Fibroblast of skin of scalp (primary cell): ENCODE data around the gene EFCAB11.
"Not testable (repeated sequence)": the region's sequence is repeated elsewhere in the genome, so short reads cannot be mapped to it uniquely, and the experiment has no call there.

Source experiments
- DNase-seq: peaks from one replicate; pipeline ENCODE4 v3.0.0-alpha.2; 2013

The EFCAB11 gene

DNA sequence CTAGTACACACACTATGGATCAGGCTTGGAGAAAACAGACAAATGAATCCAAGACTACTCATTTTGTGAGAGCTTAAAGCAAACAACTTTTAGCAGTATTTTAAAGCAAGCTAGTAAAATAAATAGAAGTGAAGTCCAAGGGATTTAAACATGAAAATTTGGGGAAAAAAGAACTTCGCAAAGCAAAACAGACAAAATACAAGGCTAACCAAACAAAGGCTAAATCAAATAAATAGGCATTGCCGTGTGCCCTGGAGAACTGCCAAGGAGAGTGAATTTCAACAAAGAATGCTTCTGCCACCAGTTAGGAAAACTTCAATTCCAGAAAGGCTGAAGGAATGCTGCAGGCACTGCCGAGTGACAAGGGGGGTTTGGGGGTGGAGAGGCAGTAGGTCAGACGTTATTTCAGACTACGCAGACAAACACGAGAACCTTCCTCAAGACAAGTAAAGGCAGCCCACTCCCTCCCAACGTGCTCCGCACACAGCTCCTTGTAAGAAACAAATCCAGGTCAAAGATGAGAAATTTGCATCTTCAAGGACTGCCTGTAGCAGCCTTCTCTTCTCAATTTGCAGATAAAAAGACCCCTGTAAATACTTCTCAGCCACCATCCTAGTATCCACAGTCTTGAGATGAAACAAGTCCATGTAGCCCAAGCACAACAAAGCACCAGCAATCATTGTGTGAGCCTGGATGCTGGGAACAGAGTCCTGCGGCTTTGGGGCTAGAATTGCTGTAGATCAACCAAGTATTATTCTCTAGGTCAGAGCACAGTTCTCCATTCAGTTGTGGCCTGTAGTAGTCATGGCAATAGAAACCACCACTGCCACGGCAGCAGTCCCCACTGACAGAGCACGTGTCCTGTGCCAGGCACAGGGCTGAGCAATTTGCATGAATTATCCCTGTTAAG lies 43.3 kb downstream of the EFCAB11 start:
- DNase-seq, result peak; percentile 91

DNA sequence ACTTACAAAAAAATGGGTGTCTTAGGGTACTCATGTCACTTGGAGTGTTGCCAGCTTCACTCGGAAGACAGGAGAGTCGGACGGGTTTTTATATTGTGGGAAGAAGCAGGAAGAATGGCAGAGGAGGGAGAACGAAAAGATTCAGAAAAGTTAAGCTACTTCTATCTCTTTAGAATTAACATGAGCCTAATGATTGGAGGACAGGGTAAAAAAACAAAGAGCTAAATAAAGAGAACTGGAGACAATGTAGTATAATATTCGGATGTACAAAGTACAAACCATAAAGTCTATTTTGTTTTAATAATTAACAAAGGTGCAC lies 43.9 kb downstream of the EFCAB11 start:
- no peak for DNase-seq

DNA sequence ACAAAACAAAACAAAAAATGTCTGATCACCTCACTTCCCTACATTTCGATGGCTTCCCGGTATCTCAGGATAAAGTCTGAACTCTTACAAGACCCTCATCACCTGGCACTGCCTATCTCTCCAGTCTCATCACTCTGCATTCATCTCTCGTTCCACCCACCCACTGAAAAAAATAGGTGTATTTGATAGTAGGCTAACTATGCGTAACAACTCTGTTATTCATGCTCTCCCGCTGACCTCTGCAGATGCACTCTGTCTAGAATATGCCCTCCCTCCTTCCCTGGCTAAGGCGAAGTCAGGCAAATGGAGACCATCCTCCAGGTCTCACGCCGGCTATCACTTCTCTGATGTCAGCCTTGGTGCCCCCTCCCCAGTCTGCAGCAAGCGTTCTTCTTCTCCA lies 44.9 kb downstream of the EFCAB11 start:
- DNase-seq, result no peak

DNA sequence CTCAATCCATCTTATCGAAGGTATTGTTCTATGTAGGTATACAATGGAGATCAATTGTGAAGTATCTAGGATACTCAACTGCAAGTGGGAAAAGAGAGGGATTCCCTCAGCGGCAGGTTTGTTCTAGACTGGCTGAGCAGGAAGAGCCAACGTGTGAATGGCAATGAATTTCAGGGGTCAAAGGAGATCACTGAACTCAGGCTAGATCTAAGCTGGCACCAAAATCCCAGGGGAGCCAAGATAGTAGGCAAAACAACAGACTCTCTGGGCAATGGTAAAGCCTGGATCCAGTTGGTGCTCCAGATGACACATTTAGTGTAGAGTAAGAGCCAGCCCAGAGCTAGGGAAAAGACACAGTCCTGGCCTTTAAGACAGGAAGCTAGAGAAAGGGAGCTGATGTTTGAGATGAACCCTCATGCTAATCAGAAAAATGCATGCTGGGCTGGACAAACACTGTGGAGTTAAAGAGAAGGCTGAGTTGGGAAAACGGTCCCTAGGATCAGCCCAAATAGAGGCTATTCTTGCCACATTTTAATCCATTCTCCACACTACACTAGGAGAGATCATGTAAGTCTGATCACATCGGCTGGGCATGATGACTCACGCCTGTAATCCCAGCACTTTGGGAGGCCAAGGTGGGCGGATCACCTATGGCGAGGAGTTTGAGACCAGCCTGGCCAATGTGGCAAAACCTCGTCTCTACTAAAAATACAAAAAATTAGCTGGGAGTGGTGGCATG lies 45.6 kb downstream of the EFCAB11 start:
- DNase-seq, result peak; percentile 14

GRCh38 chr14:89907655-89908054 lies 46.9 kb downstream of the EFCAB11 start:
- no peak for DNase-seq

DNA sequence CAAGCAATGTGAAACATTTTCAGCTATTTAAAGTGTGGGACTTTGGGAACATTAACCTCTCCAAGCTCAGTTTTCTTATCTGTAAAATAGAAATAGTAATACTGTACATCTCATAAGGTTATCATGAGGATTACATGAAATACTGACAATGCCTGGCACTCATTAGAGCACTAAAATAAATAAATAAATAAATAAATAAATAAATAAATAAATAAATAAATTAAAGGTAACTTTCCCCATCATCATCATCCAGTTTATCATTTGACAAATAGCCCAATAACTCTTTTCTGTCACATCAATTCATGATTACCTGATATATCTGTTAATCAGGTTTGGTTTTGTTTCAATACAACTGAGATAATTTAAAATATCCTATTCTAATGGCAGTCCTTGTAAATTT lies 48.5 kb downstream of the EFCAB11 start:
- no peak for DNase-seq

DNA sequence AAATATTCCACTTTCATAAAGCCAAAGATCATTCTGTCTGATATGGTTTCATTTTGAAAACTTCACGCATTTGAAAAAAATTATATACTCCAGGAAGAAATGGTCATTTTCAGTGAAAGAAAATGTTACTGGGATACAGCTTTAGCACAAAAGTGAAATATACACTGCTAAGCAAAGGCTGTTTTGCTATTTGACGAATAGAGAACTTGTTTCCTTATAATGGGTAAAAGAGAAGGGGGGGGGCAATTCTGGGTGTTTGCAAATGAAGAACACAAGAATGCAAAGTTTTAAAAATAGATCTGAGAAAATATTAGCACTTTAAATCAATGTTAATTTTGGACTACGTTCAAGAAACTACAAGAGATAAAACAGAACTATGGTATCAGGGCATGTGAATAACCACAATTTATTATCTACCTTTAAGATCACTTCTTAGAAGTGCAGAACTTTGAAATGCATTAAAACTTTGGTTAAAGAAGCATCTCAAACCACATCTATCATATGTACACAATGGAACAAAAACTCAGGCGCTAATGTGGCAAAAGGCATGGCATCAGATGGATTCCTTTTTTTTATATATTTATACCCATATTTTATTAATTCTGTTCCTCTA lies 51.1 kb downstream of the EFCAB11 start:
- peak; percentile 32 for DNase-seq

- peak; percentile 11 for DNase-seq
Observed at GRCh38 chr14:89902881-89903280, 51.6 kb downstream of the EFCAB11 start.

GRCh38 chr14:89900802-89901201 lies 53.7 kb downstream of the EFCAB11 start:
- peak; percentile 78 for DNase-seq

- DNase-seq, result peak; percentile 90
Observed at GRCh38 chr14:89899917-89900663, 54.4 kb downstream of the EFCAB11 start.

GRCh38 chr14:89899291-89899690 lies 55.2 kb downstream of the EFCAB11 start:
- peak; percentile 88 for DNase-seq

GRCh38 chr14:89893388-89893787 lies 61.1 kb downstream of the EFCAB11 start:
- not testable (repeated sequence) for DNase-seq

DNA sequence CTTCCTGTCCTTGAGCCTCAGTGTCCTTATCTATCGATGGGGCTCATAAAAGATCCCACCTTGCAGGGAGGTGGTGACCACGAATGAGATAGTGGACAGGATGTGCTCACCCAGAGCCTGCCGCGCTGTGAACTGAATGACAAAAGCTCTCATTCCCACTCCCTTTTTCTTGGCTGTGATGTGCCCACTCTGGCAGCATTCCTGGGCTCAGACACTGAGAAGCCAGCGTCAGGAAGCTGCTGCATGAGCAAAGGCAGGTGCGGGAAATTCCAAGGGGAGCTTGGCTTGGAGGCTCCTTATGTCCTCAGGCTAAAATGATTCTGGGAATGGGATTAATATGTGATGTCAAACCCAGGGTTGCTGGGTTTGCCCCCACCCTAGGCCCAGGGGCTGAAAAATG lies 61.6 kb downstream of the EFCAB11 start:
- no peak for DNase-seq

DNA sequence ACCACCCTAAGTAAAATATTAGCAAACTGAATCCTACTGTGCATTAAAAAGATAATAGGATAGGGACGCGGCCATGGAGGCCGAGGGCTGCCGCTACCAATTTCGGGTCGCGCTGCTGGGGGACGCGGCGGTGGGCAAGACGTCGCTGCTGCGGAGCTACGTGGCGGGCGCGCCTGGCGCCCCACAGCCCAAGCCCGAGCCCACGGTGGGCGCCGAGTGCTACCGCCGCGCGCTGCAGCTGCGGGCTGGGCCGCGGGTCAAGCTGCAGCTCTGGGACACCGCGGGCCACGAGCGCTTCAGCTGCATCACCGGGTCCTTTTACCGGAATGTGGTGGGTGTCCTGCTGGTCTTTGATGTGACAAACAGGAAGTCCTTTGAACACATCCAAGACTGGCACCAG lies 62.8 kb downstream of the EFCAB11 start:
- not testable (repeated sequence) for DNase-seq

GRCh38 chr14:89891055-89891454 lies 63.5 kb downstream of the EFCAB11 start:
- DNase-seq, result no peak

DNA sequence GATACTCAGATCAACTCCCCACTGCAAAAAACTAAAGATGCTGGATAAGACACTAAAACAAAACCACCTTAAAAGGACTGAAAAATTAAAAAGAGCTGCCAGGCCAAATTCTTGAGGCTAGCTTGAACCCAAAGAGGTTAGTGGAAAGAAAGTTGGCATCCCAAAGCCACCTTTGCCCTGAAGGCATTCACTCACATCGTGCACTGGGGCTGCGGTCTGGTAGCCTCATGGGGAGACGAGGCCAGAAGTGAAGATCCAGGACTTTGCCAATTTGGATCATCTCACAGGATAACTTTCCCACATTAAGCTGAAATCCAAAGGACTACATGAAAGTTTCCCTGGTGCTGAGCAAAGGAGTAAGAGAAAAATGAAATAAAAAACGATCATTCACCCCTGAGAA lies 63.9 kb downstream of the EFCAB11 start:
- DNase-seq, result no peak

DNA sequence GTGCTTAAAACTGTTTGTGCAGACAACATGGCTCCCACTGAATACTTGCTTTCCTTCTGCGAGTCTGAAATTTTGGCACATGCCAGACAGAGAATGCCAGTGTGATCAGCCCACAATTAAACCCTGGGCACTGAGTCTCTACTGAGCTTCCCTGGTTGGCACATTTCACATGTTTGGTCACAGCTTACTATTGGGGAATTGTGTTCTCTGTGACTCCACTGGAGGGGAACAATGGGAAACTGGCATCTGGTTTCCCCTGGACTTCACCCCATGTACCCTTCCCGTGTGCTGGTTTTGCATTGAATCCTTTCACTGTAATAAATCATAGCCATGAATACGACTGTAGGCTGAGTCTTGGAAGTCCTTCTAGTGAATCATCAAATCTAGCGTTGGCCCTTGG lies 64.9 kb downstream of the EFCAB11 start:
- DNase-seq, result no peak

GRCh38 chr14:89884761-89885160 lies 69.8 kb downstream of the EFCAB11 start:
- no peak for DNase-seq

GRCh38 chr14:89881839-89882238 lies 72.7 kb downstream of the EFCAB11 start:
- DNase-seq, result no peak

DNA sequence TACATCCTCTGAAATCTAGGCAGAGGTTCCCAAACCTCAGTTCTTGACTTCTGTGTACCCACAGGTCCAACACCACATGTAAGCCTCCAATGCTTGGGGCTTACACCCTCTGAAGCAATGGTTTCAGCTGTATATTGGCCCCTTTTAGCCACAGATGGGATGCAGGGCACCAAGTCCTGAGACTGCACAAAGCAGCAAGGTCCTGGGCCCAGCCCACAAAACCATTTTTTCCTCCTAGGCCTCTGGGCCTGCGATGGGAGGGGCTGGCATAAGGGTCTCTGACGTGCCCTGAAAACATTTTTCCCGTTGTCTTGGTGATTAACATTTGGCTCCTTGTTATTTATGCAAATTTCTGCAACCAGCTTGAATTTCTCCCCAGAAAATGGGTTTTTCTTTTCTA lies 80.4 kb downstream of the EFCAB11 start:
- DNase-seq, result not testable (repeated sequence)

- DNase-seq, result peak; percentile 79
Observed at GRCh38 chr14:89870316-89870715, 84.2 kb downstream of the EFCAB11 start.

DNA sequence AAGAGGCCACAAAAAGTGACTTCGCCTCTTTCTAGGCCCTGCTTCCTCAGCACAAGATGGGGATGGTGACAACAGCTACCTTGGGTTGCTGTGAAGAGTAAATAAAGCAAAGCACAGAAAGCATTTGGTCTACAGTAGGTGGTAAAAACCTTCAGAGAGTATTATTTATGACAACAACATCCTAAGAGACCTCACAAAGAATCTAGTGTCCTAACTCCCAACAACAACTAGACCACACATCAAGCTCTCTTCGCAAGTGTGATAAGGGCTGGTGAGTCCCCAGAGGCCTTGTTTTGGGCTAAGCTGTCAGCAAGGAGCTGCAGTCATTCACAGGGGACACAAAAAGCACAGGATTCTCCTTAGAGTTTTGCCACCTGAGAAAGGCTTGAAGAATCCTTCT lies 84.9 kb downstream of the EFCAB11 start:
- no peak for DNase-seq

DNA sequence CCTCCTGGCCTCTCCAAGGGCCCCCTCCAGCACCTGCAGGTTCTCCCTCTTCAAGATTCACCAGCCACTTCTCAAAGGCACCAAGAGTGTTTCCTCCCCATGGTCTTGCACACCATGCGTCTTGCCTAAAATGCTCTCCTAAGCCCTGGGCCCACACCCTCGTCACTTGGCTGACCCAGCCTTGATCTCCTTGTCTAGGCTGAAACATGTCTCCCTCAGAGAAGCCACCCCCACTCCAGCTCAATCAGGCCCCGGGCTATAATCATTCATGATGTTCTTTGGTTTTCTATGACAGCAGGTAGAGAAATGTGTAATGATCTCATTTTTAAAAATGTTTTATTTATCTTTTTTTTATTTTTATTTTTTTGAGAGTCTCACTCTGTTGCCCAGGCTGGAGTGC lies 88.1 kb downstream of the EFCAB11 start:
- no peak for DNase-seq
